ENCODE results near the gene PDE4B. TPM values are rescaled to one million over a fixed set of nuclear protein-coding genes. Genes with fewer than 3 reads are reported as not detected.

Gene PDE4B
- polyA plus RNA-seq, 2 of the 4 experiments (the other 2 are of a cell fraction) = 20.2 to 56.8 TPM

DNA sequence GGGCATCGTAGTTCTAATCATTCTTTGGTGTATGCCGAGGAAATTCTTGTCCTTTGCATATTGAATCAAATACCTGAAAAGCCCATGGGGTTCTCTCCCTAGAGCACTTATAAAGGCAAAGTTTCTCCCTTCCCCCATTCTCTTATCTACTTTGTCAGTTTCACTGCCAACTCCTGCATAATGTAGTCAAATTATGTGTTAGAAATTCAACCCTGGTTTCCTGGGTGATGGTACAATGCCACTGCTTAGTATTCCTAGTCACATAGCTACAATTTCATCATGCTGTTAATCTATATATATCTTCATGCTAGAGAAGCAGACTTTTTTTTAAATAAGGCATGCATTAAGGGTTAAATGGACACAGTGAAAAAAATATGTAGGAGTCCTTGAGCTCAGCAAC is 119.0 kb downstream of the PDE4B start:
- Histone ChIP-seq H3K27ac (no peak overlapping the region), H3K9me3 (no peaks in the 10 kb centered on the region), H3K4me3 (no peak overlapping the region), H3K4me1 (no peaks in the 10 kb centered on the region), H3K4me2 (no peak overlapping the region)
- TF ChIP-seq KDM5A (IDR thresholded peaks at IDR 0.05) (no peak), KDM1A (IDR thresholded peaks at IDR 0.05; ENCODE audit: low read depth) (no peak), ZNF302 (CRISPR knock-in tag; IDR thresholded peaks at IDR 0.05) (no peak), FOSB (CRISPR knock-in tag; IDR thresholded peaks at IDR 0.05) (no peak), CBX8 (IDR thresholded peaks at IDR 0.05) (no peak), MAZ (IDR thresholded peaks at IDR 0.05; ENCODE audit: borderline replicate concordance, low read depth, low read length) (no peak), EHMT2 (IDR thresholded peaks at IDR 0.05; ENCODE audit: low read depth) (no peak), JUN (IDR thresholded peaks at IDR 0.05) (no peak), RCOR1 (IDR thresholded peaks at IDR 0.05; ENCODE audit: low read depth, low read length) (no peak), FOSL2 (IDR thresholded peaks at IDR 0.05) (no peak), FOSL2 (CRISPR knock-in tag; IDR thresholded peaks at IDR 0.05) (no peak), FOXS1 (CRISPR knock-in tag; IDR thresholded peaks at IDR 0.05) (no peak), RAD21 (conservative IDR thresholded peaks at IDR 0.05 in 1 of 2, IDR thresholded peaks at IDR 0.05 in 1 of 2) (no peak), BHLHE40 (IDR thresholded peaks at IDR 0.05; ENCODE audit: low read depth, low read length) (no peak)
- TF ChIP-seq, protein P1, sequence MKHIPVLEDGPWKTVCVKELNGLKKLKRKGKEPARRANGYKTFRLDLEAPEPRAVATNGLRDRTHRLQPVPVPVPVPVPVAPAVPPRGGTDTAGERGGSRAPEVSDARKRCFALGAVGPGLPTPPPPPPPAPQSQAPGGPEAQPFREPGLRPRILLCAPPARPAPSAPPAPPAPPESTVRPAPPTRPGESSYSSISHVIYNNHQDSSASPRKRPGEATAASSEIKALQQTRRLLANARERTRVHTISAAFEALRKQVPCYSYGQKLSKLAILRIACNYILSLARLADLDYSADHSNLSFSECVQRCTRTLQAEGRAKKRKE (CRISPR knock-in tag; IDR thresholded peaks at IDR 0.05; ENCODE audit: low read depth) = no peak
- TF ChIP-seq, protein P2, sequence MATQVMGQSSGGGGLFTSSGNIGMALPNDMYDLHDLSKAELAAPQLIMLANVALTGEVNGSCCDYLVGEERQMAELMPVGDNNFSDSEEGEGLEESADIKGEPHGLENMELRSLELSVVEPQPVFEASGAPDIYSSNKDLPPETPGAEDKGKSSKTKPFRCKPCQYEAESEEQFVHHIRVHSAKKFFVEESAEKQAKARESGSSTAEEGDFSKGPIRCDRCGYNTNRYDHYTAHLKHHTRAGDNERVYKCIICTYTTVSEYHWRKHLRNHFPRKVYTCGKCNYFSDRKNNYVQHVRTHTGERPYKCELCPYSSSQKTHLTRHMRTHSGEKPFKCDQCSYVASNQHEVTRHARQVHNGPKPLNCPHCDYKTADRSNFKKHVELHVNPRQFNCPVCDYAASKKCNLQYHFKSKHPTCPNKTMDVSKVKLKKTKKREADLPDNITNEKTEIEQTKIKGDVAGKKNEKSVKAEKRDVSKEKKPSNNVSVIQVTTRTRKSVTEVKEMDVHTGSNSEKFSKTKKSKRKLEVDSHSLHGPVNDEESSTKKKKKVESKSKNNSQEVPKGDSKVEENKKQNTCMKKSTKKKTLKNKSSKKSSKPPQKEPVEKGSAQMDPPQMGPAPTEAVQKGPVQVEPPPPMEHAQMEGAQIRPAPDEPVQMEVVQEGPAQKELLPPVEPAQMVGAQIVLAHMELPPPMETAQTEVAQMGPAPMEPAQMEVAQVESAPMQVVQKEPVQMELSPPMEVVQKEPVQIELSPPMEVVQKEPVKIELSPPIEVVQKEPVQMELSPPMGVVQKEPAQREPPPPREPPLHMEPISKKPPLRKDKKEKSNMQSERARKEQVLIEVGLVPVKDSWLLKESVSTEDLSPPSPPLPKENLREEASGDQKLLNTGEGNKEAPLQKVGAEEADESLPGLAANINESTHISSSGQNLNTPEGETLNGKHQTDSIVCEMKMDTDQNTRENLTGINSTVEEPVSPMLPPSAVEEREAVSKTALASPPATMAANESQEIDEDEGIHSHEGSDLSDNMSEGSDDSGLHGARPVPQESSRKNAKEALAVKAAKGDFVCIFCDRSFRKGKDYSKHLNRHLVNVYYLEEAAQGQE (IDR thresholded peaks at IDR 0.05) = no peak
- ATAC-seq (no peak), DNase-seq (ENCODE audit: low read depth in 1 of 2, low spot score in 1 of 2) (no peak), FAIRE-seq (no peak)
- ChIA-PET CTCF (no interaction called here), POLR2A (no interaction called here)
- 20% methylated on average over 2 of the region's 2 CpGs for WGBS (ENCODE audit: missing lambda C conversion rate)

DNA sequence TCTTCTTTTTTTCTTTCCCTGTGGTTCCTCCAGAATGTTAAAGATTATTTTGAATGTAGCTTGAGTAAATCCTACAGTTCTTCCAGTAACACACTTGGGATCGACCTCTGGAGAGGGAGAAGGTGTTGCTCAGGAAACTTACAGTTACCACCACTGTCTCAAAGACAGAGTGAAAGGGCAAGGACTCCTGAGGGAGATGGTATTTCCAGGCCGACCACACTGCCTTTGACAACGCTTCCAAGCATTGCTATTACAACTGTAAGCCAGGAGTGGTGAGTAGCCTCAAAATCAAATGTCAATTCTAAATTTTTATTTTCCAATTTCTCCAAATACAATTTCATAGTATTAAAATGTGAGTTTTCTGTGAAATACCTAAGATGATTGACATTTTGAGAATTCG is 125.9 kb downstream of the PDE4B start:
- ChIA-PET POLR2A (no interaction called here), CTCF (no interaction called here)
- DNase-seq (ENCODE audit: low read depth in 1 of 2, low spot score in 1 of 2) (no peak), ATAC-seq (no peak), FAIRE-seq (no peak)
- H3K27ac ChIP-seq = no peak overlapping the region
- TF ChIP-seq ZNF302 (CRISPR knock-in tag; IDR thresholded peaks at IDR 0.05) (no peak), FOSL2 (IDR thresholded peaks at IDR 0.05) (no peak), FOSL2 (CRISPR knock-in tag; IDR thresholded peaks at IDR 0.05) (no peak)
- 61% methylated on average over 4 of the region's 4 CpGs for WGBS (ENCODE audit: missing lambda C conversion rate)
- no peak overlapping the region for H3K4me2 ChIP-seq
- no peaks in the 10 kb centered on the region for H3K4me1 ChIP-seq
- H3K9me3 ChIP-seq = no peaks in the 10 kb centered on the region
- no peak overlapping the region for H3K4me3 ChIP-seq

DNA sequence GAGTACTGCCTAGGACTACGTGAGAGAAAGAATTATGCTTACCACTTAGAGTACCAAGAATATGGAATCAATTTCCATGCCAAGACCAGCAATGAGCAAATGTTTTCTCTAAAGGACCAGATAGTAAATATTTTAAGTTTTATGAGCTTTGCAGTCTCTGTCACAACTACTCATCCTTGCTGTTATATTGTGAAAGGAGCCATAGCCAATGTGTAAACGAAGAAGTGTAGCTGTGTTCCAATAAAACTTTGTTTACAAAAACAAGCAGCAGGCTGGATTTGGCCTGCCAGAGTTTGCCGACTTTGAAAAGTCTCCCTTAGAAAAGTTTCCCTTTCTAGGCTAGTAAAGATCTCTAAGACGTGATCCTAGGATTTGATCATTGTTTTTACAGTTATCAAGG is 128.8 kb downstream of the PDE4B start:
- FAIRE-seq (no peak), DNase-seq (ENCODE audit: low read depth in 1 of 2, low spot score in 1 of 2) (no peak), ATAC-seq (no peak)
- Histone ChIP-seq H3K4me1 (no peaks in the 10 kb centered on the region), H3K27ac (no peak overlapping the region), H3K4me3 (no peak overlapping the region), H3K4me2 (no peak overlapping the region), H3K9me3 (no peaks in the 10 kb centered on the region; the same call in 2 of the 3 replicates)
- ChIA-PET CTCF (no interaction called here), POLR2A (no interaction called here)
- WGBS (ENCODE audit: missing lambda C conversion rate) = 29% methylated on average over 4 of the region's 4 CpGs
- TF ChIP-seq CBX8 (IDR thresholded peaks at IDR 0.05) (no peak), HEYL (CRISPR knock-in tag; IDR thresholded peaks at IDR 0.05) (no peak), KDM5A (IDR thresholded peaks at IDR 0.05) (no peak), EP300 (IDR thresholded peaks at IDR 0.05) (no peak), EHMT2 (IDR thresholded peaks at IDR 0.05; ENCODE audit: low read depth) (no peak), RAD21 (conservative IDR thresholded peaks at IDR 0.05 in 1 of 2, IDR thresholded peaks at IDR 0.05 in 1 of 2) (no peak), TFCP2L1 (CRISPR knock-in tag; IDR thresholded peaks at IDR 0.05) (no peak), RCOR1 (IDR thresholded peaks at IDR 0.05; ENCODE audit: low read depth, low read length) (no peak), RARB (CRISPR knock-in tag; IDR thresholded peaks at IDR 0.05) (no peak), HOXA7 (CRISPR knock-in tag; IDR thresholded peaks at IDR 0.05) (no peak)
- TF ChIP-seq, protein P3, sequence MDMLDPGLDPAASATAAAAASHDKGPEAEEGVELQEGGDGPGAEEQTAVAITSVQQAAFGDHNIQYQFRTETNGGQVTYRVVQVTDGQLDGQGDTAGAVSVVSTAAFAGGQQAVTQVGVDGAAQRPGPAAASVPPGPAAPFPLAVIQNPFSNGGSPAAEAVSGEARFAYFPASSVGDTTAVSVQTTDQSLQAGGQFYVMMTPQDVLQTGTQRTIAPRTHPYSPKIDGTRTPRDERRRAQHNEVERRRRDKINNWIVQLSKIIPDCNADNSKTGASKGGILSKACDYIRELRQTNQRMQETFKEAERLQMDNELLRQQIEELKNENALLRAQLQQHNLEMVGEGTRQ (IDR thresholded peaks at IDR 0.05) = no peak

All from A549 (cell line).